Left forelimb (tissue), 1 donor: ENCODE measurements around the gene BTN1A1.
"Not testable (repeated sequence)": the region's sequence is repeated elsewhere in the genome, so short reads cannot be mapped to it uniquely, and the experiment has no call there.

Experiments used
- DNase-seq: peaks from one replicate; pipeline ENCODE4 v3.0.0-alpha.2; 2018; ENCODE audit warnings: low spot score

The BTN1A1 gene

DNA sequence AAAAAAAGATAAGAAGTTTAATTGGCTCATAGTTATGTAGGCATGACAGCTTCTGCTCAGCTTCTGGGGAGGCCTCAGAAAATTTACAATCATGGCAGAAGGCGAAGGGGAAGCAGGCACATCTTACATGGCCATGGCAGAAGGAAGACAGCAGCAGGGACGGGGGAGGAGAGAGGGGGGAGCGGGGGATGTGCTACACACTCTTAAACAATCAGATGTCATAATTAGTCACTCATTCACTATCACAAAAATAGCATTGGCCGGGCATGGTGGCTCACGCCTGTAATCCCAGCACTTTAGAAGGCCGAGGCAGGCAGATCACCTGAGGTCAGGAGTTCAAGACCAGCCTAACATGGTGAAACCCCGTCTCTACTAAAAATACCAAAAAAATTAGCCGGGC is 10.9 kb downstream of the BTN1A1 start:
- not testable (repeated sequence) for DNase-seq

DNA sequence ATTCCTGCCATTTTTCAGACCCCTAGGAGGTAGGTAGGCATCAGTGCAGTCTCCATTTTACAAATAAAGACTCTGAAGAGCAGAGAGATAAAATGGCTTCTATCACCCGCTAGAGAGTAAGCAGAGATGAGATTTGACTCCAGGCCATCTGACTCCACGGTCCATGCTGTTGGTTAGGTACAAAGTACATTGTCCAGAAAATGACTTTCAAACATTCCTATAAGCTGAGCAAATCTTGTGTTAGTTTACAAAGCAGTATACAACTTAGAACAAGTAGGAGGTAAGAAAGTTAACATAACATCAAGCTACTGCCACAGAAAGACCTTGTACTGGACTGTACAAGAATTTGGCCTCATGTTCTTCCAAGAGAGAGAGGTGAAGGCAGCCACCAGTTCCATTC is 14.9 kb downstream of the BTN1A1 start:
- no peak for DNase-seq

DNA sequence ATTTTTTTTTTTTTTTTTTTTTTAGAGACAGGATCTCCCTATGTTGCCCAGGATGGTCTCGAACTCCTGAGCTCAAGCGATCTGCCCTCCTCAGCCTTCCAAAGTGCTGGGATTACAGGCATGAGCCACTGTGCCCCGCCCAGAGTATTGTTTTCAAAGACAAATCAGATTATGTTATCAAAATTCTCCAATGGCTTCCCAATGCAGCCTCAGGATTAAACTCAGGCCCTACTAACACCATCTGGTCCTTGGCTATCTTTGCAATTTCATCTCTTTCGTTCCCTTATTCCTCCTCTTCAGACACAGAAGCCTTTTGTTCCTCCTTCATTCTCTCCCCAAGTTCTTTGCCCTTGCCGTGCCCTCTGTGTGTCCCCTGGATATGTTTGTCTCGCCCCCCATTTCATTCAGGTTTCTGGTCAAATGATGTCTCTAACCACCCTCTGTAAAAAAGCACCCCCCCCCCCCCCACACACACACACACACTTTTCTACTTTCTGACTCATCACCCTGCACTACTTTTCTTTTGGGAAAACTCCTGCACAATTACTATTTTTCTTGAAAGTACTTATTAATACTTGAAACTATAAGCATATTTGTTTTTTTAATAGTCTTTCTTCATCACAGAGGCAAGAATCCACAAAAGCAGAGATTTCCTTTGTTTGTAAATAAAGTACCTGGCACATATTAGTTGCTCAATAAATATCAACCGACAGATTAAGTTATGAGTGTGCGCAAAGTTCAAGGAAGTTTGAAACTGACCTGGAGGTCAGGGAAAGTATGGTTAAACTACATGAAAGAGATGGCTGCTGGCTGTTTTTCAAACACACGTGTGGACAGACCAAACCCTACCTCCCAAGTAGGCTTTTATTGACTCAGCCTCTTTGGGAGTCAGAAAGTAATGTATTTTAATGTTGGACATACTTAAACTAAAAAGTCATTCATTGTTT is 16.7 kb downstream of the BTN1A1 start:
- no peak for DNase-seq

DNA sequence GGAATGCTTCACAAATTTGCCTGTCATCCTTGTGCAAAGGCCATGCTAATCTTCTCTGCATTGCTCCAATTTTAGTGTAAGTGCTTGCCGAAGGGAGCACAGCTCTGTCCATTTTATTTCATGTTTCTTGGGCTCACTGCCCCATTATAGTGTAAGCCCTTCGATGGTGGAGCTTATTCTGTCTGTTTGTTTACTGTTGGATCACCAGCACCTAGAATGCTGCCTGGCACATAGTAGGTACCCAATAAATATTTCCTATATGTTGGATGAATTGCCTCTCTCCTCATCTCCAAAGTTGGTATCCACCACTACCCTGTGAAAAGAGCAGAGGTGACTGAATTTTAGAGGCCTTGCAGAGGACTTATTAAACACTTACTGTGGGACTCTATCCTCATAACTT is 19.3 kb downstream of the BTN1A1 start:
- no peak for DNase-seq

DNA sequence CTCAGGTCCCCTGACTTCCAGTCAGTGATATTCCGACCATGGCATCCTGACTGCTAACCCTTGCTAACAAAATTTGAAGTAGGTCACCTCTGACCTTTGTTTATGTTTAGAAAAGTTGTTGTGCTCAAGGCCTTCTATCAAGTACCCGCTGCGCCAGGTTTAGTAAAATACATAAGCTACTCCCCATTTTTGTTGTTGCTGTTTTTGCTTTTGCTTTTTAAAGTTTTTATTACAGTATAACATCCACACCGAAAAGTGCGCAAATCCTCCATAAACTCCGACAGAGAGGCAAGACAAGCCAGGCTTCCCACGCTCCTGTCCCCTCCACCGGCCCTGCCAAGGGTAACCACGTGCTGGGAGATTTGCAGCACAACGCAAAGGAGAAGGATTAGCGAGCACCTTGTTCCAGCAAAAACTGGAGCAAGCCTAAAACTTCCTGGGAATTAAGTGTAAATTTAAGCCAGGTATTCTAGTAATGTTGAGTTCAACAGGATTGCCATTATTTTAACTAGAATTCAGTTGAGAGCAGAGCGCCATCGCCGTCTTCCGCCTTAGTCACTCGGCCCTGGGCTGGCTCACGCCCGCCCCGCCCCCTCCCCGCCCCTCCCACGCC is 20.2 kb downstream of the BTN1A1 start:
- DNase-seq: no peak

DNA sequence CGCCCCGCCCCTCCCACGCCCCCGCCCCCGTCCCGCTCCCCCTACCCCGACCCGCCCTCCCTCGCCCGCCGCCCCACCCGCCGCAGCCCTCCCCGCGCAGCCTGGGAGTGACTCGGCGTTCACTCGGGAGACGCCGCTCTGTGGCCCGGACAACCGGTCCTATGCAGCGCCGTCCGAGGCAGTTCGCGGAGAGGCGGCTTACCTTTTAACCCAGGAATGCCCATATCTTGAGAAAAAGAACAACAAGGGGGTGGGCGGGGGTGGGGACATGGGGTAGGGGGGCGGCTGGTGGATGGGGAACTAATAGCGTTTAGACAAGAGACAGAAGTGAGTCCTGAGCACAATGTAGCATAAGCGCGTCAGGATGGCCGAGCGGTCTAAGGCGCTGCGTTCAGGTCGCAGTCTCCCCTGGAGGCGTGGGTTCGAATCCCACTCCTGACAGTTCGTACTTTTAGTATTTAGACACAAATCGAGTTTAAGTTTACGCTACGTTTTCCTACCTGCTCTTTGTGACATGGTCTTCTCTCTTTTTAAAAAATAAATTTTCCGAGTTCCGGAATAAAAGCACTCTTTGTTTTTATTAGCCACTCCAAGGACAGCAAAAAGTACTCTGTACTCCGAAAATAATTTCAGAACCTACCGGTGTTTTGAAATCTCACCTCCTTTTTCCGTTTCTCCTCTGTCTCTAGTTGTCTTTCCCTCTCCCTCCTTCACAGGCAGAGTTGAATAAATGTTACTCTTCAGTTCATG is 20.9 kb downstream of the BTN1A1 start:
- peak; percentile 92 for DNase-seq

DNA sequence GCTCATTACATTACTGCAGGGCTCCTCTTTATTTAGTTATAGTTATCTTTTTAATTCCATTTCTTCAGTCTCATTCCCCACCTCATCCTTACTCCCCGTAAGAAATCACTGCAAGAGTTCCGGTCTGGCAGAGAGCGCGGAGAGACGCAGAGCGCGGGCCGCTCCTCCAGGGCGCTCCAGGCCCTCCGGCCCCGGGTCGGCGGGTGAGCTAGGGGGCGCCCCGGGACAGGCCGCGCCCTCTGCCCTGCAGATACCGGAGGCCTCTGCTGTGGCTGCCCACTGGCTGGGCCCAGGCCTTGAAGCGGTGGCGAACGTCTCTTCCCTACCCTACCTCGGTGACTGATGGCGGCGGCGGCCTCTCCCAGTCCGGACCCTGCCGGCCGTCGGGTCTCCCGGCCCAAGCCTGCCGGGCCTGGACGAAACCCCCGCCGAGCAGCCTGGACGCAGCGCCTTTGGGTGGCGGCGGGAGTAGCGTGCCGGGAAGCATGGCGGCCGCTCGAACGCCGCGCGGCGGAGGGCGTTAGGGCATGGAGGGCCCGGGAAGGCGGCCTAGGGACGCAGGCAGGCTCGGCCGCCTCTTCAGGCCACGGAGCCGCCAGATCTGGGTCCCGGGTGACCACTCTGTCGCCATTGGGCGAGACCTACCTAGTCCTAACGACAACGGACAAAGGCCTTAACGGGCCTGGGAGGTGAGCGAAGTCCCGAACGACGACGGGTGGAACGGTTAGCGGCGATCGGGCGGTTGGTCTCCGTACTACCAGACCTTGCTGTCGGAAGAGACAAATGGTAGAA is 21.7 kb downstream of the BTN1A1 start:
- peak; percentile 88 for DNase-seq

DNA sequence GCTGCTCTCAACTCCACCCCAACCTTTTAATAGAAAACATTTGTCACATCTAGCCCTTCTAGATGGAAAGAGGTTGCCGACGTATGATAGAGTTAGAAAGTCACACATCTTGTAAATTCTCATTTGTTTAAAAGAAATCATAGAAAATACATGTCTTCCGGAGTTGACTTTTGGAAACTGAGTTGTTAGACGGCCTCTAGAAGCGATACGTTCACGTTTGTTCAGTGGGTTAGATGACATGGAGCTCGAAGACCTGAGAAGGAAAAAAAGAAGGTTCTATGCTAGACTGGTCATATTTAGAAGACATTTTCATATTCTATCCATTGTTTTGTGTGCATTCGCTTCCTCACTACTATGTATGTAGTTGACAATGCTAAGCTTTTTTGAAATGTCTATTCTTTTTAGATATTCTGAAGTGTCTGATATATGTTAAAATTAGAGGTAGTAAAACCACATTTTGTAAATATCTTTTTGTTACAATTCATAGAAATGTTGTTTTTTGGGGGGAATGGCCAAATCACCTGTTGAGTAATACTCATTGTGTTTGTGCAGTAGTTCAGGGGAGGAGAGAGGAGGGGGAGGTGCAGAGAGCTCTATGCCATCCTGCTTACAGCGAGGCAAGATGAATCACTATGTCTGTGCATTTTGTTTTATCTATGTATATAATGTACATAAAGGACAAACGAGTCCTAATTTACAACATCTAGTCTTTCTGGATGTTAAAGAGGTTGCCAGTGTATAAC is 22.6 kb downstream of the BTN1A1 start:
- DNase-seq: not testable (repeated sequence)

DNA sequence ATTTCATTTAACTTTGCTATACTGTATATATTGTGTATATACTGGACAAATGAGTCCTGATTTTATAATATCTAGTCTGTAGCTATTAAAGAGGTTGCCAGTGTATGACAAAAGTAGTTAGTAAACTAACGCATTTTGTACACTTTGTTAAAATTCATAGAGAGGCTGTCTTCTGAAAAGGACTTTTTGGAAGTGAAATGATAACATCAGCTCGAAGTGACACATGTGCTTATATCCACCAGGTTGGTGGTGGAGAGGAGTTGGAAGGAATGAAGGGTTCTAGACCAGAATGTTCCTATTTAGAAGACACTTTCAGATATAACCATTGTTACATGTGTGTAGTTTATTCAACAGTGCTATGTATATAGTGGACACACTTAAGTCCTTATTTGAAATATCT is 24.2 kb downstream of the BTN1A1 start:
- not testable (repeated sequence) for DNase-seq

DNA sequence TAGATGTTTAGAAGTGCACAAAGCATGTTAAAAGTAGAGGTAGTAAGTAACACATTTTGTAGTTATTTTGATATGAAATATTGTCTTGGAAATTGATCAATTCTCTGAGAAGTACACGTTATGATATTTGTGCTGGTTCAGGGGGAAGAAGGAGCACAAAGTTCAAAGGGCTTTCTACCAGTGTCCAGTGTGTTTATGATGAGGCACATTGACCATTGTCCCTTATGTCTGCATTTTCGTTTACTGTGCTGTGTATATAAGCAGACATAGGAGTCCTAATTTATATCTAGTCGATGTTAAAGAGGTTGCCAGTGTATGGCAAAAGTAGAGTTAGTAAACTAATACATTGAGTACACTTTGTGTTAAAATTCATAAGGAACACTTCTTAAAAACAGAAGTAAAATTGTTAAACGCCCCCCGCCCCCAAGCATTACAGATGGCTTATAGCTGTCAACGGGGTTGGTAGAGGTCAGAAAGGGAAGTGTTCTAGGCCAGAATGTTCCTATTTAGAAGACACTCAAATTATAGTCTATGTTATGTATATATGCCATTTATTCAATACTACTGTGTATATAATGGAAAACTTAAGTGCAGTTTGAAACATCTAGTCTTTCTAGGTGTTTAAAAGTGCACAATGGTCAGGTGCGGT is 24.7 kb downstream of the BTN1A1 start:
- no peak for DNase-seq

DNA sequence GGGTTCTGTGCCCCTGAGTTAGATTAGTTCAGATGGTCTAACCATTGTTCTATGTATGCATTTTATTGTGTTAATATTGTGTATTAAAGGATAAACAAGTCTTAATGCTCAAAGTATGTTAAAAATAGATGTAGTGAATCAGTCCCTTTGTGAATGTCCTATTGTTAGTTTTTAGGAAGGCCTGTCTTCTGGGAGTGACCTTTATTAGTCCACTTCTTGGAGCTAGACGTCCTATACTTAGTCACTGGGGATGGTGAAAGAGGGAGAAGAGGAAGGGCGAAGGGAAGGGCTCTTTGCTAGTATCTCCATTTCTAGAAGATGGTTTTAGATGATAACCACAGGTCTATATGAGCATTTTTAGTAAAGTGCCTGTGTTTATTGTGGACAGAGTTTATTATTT is 25.7 kb downstream of the BTN1A1 start:
- no peak for DNase-seq

DNA sequence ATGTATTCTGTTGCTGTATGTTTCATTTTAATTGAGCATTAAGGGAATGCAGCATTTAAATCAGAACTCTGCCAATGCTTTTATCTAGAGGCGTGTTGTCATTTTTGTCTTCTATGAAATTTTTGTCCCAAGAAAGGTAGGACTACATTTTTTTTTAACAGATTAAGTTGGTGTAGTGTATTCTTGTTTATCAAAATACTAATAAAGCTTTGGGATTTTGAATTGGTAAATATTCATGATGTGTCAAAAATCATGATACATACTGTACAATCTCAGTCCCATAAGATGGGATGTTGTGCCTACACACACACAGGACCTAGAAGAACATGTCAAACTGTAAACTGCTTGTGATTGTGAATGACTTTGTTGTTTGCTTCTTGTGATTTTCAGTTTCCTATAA is 26.8 kb downstream of the BTN1A1 start:
- no peak for DNase-seq

DNA sequence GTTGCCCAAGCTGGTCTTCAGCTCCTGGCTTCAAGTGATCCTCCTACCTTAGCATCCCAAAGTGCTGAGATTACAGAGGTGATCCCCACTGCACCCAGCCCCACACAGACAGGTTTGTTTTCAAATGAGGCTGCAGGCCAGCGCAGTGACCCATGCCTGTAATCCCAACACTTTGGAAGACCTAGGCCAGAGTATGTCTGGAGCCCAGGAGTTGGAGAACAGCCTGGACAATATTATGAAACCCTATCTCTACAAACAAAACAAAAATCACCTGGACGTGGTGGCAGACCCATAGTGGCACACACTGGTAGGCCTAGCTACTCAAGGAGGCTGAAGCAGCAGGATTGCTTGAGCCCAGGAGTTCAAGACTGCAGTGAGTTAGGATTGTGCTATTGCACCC is 30.1 kb downstream of the BTN1A1 start:
- no peak for DNase-seq

DNA sequence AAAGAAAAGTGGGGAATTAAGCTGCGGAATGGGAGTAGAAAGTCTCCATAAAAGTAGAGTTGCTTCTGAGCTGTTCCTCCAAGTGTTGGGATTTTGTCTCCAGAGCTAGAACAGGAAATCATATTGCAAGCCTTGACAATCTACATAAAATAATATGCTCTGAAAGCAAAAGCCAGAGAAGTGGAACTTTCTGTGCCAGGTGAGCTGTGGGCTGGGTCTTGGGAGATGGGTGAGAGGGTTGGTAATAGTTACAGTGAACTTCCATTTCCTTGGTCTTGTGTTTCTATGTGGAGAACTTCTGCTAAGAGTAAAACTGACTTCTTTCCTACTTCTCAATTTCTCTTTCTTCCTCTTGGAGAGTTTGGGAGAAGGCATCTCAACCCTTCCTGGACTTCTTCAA is 31.8 kb downstream of the BTN1A1 start:
- no peak for DNase-seq

DNA sequence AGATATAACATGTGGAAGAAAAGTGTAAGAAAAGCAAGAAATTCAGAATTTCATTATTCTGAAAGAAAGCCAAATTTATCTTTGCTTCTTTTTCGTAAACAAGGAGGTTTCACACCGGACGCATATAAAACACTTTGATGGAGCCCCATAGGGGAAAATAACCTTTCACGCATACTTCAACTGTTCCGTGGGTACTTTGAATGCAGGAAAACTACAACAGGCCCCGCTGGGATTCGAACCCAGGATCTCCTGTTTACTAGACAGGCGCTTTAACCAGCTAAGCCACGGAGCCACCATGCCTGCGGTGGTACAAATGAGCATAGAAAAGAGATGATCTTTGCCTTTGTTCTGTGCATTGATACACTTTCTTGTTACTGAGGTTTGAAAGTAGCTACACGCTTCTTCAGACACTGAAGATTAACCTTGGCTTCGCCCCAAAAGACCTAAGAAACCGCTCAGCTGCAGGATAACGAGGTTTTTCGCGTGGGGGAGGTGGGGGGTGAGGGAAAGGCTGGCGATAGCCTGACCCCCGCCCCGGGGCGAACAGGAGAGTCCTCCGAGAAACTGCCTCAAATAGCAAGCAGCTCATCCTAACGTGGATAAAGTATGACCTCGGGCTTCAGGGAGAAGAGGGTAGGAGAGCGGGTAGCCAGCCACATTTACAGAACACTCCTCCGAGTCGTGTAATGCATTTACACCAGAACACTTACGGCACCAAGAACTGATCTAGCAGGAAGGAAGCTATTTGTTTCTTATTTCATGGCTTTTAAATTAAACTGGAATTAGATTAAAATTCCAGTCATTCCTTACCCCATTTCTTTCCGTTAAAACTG is 32.8 kb downstream of the BTN1A1 start:
- peak; percentile 94 for DNase-seq

DNA sequence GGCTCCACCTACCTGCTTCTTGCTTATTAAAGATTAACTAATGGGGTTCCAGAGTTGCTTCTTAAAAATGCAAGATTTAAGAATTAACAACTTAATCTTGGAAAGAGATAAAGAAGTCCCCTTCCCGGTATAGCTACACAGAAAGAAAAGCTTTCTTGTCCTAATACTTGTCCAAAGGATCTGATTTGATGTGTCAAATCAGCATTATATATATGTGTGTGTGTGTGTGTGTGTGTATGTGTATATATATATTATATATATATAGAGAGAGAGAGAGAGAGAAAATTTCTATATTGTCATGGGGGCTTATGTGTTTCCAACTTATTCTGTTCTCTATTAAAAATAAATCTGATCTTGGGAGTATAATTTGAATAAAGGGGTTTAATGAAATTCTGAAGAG is 33.4 kb downstream of the BTN1A1 start:
- DNase-seq: no peak

DNA sequence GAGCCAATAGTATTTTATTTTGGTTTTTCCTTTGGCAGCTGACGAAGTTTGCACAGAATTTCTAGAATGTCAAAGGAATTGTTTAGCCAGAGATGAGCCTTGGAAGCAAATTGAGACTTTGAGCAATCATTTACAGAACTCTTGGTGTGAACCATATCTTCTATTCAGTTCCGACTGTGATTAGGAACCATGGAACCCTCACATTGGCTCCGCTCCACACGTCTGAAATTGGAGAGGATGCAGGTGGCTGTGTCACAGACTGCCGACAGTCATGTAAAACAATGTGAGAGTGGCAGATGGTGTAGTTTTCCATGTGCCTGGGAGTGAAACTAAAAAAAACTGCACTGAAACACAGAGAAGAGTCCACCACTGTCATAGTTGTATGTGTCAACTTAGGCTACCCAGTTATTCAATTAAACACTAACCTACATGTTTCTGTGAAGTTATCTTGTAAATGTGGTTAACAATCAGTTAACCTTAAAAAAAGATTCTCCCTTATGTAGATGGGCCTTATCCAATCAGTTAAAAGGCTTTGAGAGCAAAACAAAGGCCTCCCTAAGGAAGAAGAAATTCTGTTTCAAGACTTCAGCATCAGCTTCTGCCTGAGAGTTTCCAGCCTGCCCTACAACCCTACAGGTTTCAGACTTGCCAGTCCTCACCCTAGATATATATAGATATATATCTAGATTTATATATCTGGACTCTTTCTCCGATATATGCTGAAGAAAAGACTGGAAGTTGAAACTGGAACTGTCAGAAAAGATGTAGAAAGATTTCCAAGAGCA is 34.8 kb downstream of the BTN1A1 start:
- no peak for DNase-seq

DNA sequence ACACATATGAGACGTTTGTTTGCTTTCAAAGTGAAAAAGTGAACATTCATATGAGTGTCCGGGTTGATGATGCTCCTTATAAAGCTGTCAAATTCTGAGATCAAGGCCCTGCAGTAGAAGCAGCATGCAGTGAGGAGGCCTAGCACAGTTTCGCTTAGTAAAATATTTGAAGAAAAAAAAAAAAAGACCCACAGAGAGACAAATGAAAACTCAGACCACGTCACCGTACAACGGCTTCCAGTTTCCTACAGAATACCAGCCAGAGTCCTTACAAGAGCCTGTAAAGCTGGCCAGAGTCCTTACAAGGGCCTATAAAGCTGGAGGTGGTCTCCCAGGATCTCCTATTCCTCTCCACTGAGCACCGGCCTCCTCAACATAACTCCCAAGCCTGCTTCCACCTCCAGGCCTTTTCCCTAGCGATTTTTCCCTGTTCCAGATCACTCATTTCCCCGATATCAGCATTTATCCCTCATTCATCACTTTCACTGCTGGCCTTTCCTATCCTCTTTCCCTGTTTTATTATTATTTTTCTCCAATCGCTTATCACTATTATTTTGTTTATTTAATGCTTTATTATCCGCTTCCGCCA is 36.6 kb downstream of the BTN1A1 start:
- DNase-seq: peak; percentile 67
